GM12873 (cell line): ENCODE data around the gene TMEFF1.
A peak's percentile ranks its signal among the peaks of the same experiment; 100 is the strongest.

Experiments used
- TF ChIP-seq, protein P1 (sequence below): IDR thresholded peaks from 2 replicates; pipeline ENCODE4 v1.5.1; 2012; ENCODE audit warnings: low read depth, mild to moderate bottlenecking, moderate library complexity, low read length, control low read depth; ENCODE audit not compliant: insufficient read depth; ENCODE audit errors: missing control alignments

Gene TMEFF1

DNA sequence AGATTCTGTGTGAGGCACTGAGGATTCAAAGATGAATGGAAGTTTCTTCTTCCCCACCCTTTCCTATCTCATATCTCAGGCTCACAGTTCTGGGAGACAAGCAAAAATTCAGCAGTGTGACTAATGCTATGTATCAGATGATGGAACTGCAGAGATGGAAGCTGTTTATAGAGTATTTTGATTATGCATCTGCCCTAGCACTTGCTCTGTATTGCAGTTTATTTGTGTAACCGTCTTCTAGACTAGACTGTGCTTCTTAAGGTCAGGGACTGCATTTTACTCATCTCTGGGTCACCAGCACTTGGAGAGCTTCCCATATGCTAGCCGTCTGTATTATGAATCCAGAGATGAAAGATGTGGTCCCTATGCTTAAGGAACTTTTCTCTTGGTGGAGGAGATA, 117.5 kb downstream of the TMEFF1 start:
- TF ChIP-seq, protein P1, sequence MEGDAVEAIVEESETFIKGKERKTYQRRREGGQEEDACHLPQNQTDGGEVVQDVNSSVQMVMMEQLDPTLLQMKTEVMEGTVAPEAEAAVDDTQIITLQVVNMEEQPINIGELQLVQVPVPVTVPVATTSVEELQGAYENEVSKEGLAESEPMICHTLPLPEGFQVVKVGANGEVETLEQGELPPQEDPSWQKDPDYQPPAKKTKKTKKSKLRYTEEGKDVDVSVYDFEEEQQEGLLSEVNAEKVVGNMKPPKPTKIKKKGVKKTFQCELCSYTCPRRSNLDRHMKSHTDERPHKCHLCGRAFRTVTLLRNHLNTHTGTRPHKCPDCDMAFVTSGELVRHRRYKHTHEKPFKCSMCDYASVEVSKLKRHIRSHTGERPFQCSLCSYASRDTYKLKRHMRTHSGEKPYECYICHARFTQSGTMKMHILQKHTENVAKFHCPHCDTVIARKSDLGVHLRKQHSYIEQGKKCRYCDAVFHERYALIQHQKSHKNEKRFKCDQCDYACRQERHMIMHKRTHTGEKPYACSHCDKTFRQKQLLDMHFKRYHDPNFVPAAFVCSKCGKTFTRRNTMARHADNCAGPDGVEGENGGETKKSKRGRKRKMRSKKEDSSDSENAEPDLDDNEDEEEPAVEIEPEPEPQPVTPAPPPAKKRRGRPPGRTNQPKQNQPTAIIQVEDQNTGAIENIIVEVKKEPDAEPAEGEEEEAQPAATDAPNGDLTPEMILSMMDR, result no peak

DNA sequence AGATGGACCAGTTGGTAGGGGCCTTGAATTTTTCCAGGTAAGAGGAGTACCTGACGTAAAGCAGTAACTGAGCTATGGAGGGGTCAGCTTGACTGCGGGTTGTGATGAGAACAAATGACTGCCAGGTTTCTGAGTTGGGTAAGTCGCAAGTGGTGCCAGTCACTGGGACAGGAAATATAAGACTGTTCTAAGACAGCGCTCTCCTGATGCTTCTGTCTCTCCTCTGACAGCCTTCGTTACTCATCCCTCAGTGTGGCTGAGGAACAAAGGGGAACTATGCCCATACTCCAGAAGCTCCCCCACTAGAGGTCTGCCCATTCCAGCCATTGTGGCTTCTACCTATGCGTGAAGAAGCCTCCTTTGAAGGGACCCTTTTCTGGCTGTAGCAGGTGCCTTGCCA, 118.2 kb downstream of the TMEFF1 start:
- TF ChIP-seq, protein P1, result no peak

DNA sequence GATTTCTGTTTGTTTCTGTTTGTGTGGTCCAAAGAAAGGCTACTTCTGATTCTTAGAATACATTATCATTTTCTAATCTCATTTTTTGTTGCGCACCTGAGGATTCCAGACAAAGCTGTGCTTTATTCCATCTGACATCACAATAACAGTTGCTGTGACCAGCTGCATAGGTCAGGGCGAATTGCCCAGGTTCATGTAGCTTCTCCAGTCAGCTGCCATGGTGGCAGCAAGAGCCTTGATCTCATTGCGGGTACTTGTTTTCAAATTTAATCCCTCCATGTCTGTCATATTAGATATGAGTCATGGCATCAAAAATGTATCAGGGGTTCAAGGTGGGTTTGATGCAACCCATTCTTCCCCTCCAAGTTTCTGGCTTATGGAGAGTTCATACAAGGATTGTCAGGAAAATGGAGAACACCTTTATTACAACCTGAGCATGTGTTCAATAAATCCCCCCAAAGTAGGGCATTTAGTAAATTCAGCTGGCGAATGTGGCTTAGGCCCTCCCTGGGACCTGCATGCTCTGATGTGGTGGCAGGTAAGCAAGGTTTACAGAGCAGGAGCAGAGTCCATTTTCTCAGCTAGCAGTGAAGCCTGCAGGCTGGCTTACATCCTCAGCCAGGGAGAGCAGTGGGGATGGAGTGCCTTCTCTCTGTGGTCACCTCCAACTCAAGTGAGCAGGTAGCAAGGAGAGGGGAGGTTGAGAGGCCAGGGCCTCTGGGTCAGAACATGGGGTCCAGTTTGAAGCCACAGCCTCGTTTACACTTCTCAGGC, 118.9 kb downstream of the TMEFF1 start:
- TF ChIP-seq, protein P1, result no peak

DNA sequence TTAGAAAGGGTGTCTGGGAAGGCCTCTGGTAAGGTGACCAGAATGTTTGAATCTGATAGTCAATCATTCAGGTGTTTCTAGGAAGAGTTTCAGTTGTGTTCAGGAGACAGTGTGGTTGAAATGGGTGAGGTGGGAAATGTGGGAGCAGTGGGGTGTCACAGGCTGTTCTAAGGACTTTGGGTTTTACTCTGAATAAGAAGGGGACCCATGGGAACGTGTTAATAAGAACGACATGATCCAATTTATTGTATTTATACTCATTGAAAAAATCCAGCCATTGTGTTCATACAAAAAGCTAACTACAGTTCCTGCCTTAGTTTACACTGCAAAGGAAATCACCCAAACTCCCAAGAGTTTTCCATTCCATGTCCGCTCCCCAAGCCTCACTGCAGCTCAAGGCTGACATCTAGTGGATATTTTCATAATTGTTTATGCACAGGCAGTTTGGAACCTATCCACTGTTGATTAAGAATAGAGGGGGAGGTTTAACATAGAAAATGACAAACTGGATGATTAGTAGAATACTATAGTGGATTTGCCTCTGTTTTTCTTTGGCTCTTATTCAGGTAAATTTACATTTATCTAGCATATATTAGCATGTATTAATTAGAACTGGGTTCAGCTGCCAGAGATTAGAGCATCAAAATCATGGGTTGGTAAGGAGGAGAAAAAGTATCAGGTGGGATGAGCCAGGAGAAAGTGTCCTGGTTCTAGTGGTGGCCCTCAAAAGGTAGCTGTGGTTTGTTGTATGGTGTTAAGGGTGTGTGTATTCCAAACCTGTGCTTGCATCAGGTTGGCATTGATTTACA, 122.6 kb downstream of the TMEFF1 start:
- TF ChIP-seq, protein P1, result peak; percentile 68

DNA sequence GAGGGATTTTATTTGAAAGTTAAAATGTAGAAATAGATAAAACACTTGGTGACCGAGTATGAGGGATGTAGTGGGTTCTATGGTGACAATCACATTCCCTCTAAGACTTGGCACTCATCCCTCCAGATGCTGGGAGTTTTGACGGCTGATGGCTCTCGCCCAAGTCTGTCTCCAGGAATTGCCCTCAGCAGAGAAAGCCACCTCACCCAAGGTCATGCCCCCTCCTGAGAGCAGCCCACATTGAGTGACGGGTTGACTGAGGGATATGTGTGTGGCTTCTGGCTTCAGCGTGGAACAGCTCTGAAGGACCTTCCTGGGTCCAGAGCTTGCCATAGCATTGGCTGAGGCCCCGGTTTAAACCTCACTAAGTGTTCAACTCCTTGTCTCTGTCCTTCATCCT, 124.3 kb downstream of the TMEFF1 start:
- TF ChIP-seq, protein P1, result no peak

- TF ChIP-seq, protein P1, result no peak
These were observed 125.7 kb downstream of the TMEFF1 start for GRCh38 chr9:100598641-100599145.

- TF ChIP-seq, protein P1, result no peak
These were observed 127.7 kb downstream of the TMEFF1 start for GRCh38 chr9:100600521-100601079.
